Spleen (tissue), 11 donors: Measurements from ENCODE around the gene TATDN3. TPM values are rescaled to one million over a fixed set of nuclear protein-coding genes. Genes with fewer than 3 reads are reported as not detected.
"Not testable (repeated sequence)": the region's sequence is repeated elsewhere in the genome, so short reads cannot be mapped to it uniquely, and the experiment has no call there.

ENCODE experiments used
- DNase-seq: peaks from one replicate; pipeline ENCODE4 v3.0.0-alpha.2; 2020
- H3K27ac ChIP-seq, 8 donors: fragments of 200-600 bp; sonication (generic) in 7 of 8; 1 replicate in 4 of 8; 2 replicates in 4 of 8; pipeline versions ENCODE4 v1.5.0 to v1.8.0; 2016 to 2021; ENCODE audit warnings: inconsistent platforms in 4 of 8, mild to moderate bottlenecking in 4 of 8, moderate library complexity in 1 of 8
- H3K27me3 ChIP-seq, 7 donors: fragments of 200-600 bp; sonication (generic) in 6 of 7; replicated peaks in 1 of 7; 1 replicate in 4 of 7; 2 replicates in 3 of 7; pipeline versions ENCODE4 v1.5.0 to v1.8.0; 2016 to 2021; ENCODE audit warnings: inconsistent platforms in 3 of 7, mild to moderate bottlenecking in 1 of 7
- H3K36me3 ChIP-seq, 6 donors: fragments of 200-600 bp; sonication (generic) in 5 of 6; 1 replicate in 4 of 6; 2 replicates in 2 of 6; pipeline versions ENCODE4 v1.5.0 to v1.8.0; 2016 to 2021; ENCODE audit warnings: inconsistent platforms in 2 of 6
- H3K4me1 ChIP-seq, 6 donors: fragments of 200-600 bp; sonication (generic) in 5 of 6; 1 replicate in 3 of 6; 2 replicates in 3 of 6; pipeline versions ENCODE4 v1.5.0 to v1.8.0; 2016 to 2021; ENCODE audit warnings: inconsistent platforms in 3 of 6
- H3K4me3 ChIP-seq, 8 donors: fragments of 200-600 bp; sonication (generic) in 7 of 8; 1 replicate in 4 of 8; 2 replicates in 4 of 8; pipeline versions ENCODE4 v1.5.0 to v1.8.0; 2016 to 2021; ENCODE audit warnings: inconsistent platforms in 4 of 8, mild to moderate bottlenecking in 4 of 8, moderate library complexity in 2 of 8
- H3K9me3 ChIP-seq, 8 donors: fragments of 200-600 bp; sonication (generic) in 7 of 8; 1 replicate in 4 of 8; 2 replicates in 4 of 8; pipeline versions ENCODE4 v1.5.0 to v1.8.0; 2016 to 2021; ENCODE audit warnings: inconsistent platforms in 4 of 8
- POLR2A ChIP-seq, 3 donors: fragments of 450-650 bp; IDR thresholded peaks; one replicate each; pipeline ENCODE4 v1.5.1; 2017; ENCODE audit warnings: antibody characterized with exemption in 3 of 3, mild to moderate bottlenecking in 1 of 3
- POLR2AphosphoS5 ChIP-seq, 3 donors: sonication (generic); formaldehyde crosslinking; IDR thresholded peaks; one replicate each; pipeline ENCODE4 v1.5.1; 2017; ENCODE audit warnings: antibody characterized with exemption in 3 of 3
- whole genome bisulfite sequencing, 5 donors: extraction: QIAGEN DNeasy Blood & Tissue Kit in 3 of 5; methylation state at CpG; one replicate each; pipeline versions ENCODE4 v1.1.5 to v1.1.7; 2013 to 2018; 5-methylcytosine and 5-hydroxymethylcytosine counted together
- intact Hi-C: fragments of 100-400 bp; cut with DNase I; formaldehyde crosslinking; loops from one replicate; pipeline ENCODE4 v1.15.0; 2023; ENCODE audit warnings: low total_unique reads
- polyA plus RNA-seq, 3 donors: library from polyadenylated mRNA; stranded (reverse); fragments of 200-250 nt; gene quantifications; one replicate each; pipeline ENCODE4 v1.2.1, GENCODE V29; 2013
- small RNA-seq, 4 donors: library from RNA; depleted of rRNA; stranded (forward); fragments of <200 nt; gene quantifications; one replicate each; pipeline ENCODE3, GENCODE V24; 2016
- total RNA-seq, 7 donors: library from RNA; depleted of rRNA in 3 of 7; stranded (reverse); fragments of >200 nt in 3 of 7; fragmentation: NEBNext Ultra II Directional in 4 of 7; extraction: Animal tissue kit (Norgen Biotek cat#: 25700) in 4 of 7; gene quantifications; one replicate each; pipeline versions ENCODE4 v1.1.0 to v1.2.1, GENCODE V29; 2016 to 2021
- TF ChIP-seq, protein P1 (sequence below), 11 experiments: fragments of 200-600 bp in 7 of 11; fragments of 450-650 bp in 4 of 11; sonication (generic) in 4 of 11; IDR thresholded peaks in 8 of 11; conservative IDR thresholded peaks in 3 of 11; 1 replicate in 7 of 11; 2 replicates in 4 of 11; pipeline versions ENCODE4 v1.4.0 to v1.8.0; 2016 to 2021; ENCODE audit warnings: antibody characterized with exemption in 11 of 11, inconsistent platforms in 4 of 11, mild to moderate bottlenecking in 1 of 11
- donor health status: healthy with polysubstance abuse.
- donor health status: DM: no; HTN: no; CAD: no; lungs with moderate emphysema.
- donor health status: DM: no; HTN: no; CAD: no.
- donor health status: Bipolar disorder and iron deficiency.
- donor health status: healthy.
- donor health status: DM: no; HTN: no; CAD: no.
- donor health status: DM: yes; HTN: yes; CAD: no.

The TATDN3 gene
- total and polyA plus RNA-seq, 10 donors: 13.5 to 28.3 (median 20.1) TPM

DNA sequence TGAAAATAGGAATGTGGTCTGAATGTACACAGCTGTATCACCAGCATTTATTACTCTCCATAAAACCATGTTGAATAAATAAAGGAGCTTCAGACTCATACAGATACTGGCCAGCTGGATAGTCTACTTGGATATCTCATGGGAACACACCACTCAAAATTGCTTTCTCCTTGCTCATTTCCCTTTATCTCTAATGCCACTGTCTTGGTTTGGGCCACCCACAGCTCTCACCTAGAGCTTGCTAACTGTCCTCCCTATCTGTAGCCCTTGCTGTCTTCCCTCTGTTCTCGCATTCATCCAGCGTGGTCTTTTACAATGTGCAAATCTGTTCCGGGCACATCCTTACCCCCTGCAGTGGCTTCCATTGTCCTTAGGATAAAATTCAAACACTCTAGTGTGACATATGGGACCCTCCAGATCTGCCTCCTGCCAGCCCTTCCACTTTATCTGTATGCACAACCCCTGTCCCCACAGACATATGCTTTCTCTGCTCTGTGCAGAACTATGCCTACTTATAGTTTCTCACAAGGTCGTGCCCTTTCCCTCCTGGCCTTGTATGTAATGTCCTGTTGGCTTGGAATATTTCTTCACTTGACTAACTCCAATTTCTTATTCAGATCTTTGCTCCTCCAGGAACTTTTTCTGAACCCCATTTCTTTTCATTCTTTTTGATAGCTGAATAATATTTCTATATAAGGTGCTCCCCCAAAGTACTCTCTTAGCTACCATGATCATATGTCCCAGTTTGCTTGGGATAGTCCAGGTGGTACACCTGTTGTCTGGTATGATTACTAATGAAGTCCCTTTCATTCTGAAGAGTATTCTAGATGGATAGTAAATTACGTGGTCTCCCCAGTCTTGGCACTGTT lies 69.3 kb downstream of the TATDN3 start:
- peak overlapping the region in 1 of 8 donors; percentile 1 for H3K4me3 ChIP-seq
- TF ChIP-seq POLR2AphosphoS5 (IDR thresholded peaks at IDR 0.05) (no peak), POLR2A (IDR thresholded peaks at IDR 0.05) (no peak)
- TF ChIP-seq, protein P1, sequence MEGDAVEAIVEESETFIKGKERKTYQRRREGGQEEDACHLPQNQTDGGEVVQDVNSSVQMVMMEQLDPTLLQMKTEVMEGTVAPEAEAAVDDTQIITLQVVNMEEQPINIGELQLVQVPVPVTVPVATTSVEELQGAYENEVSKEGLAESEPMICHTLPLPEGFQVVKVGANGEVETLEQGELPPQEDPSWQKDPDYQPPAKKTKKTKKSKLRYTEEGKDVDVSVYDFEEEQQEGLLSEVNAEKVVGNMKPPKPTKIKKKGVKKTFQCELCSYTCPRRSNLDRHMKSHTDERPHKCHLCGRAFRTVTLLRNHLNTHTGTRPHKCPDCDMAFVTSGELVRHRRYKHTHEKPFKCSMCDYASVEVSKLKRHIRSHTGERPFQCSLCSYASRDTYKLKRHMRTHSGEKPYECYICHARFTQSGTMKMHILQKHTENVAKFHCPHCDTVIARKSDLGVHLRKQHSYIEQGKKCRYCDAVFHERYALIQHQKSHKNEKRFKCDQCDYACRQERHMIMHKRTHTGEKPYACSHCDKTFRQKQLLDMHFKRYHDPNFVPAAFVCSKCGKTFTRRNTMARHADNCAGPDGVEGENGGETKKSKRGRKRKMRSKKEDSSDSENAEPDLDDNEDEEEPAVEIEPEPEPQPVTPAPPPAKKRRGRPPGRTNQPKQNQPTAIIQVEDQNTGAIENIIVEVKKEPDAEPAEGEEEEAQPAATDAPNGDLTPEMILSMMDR (IDR thresholded peaks at IDR 0.05 in 8 of 11, conservative IDR thresholded peaks at IDR 0.05 in 3 of 11): no peak
- no peaks in the 10 kb centered on the region for H3K9me3 ChIP-seq
- WGBS, 5 donors: 76 to 88% (median 84%) methylated on average over 5 of the region's 5 CpGs
- peaks cover 16 to 71% (median 42%) of the 10 kb centered on the region in 6 donors for H3K4me1 ChIP-seq
- DNase-seq: no peak
- intact Hi-C loops: no loop called here
- H3K27ac ChIP-seq: peak overlapping the region in 1 of 8 donors; percentile 36
- no peaks in the 10 kb centered on the region for H3K27me3 ChIP-seq
- peaks cover 0 to 22% (median 5%) of the 10 kb centered on the region in 6 donors for H3K36me3 ChIP-seq

DNA sequence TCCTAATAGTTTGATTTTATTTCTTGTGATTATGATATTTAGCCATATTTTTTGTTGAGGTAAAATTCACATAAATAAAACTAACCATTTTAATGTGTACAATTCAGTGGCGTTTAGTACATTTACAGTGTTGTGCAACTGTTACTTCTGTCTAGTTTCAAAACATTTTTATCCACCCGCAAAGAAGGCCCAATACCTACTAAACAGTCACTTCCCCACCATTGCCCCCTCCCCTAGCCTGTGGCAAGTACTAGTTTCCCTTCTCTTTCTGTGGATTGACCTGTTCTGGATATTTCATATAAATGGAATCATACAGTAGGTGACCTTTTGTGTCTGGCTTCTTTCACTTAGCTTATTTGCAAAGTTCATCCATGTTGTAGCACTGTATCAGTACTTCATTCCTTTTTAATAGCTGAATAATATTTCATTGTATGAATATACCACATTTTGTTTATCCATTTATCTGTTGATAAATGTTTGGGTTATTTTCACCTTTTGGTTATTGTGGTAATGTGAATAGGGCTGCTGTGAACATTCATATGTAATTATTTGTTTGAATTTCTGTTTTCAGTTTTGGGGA lies 70.5 kb downstream of the TATDN3 start:
- TF ChIP-seq POLR2A (IDR thresholded peaks at IDR 0.05) (no peak), POLR2AphosphoS5 (IDR thresholded peaks at IDR 0.05) (no peak)
- TF ChIP-seq, protein P1 (IDR thresholded peaks at IDR 0.05 in 8 of 11, conservative IDR thresholded peaks at IDR 0.05 in 3 of 11): no peak
- Histone ChIP-seq H3K27me3 (no peaks in the 10 kb centered on the region), H3K4me3 (no peak overlapping the region), H3K9me3 (no peaks in the 10 kb centered on the region), H3K36me3 (peaks cover 0 to 35% (median 5%) of the 10 kb centered on the region in 6 donors), H3K4me1 (peaks cover 9 to 59% (median 36%) of the 10 kb centered on the region in 6 donors), H3K27ac (peak overlapping the region in 2 of 8 donors; percentile 14 to 36)
- DNase-seq: no peak
- intact Hi-C loops: no loop called here
- whole genome bisulfite sequencing, 5 donors: 39 to 92% (median 66%) methylated on average over 2 of the region's 2 CpGs

DNA sequence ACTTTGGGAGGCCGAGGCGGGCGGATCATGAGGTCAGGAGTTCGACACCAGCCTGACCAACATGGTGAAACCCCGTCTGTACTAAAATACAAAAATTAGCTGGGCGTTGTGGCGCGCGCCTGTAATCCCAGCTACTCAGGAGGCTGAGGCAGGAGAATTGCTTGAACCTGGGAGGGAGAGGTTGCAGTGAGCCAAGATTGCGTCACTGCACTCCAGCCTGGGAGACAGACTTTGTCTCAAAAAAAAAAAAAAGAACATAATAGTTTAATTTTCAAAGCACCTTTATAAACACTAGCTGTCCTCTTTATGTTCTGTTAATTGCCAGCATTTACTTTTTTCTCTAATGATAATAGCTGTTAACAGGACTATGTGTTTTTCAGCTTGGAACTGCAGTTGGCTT lies 71.7 kb downstream of the TATDN3 start:
- H3K4me1 ChIP-seq: peaks cover 7 to 55% (median 33%) of the 10 kb centered on the region in 6 donors
- H3K27me3 ChIP-seq, intact Hi-C loops, H3K9me3 ChIP-seq, H3K4me3 ChIP-seq, H3K27ac ChIP-seq, DNase-seq: not testable (repeated sequence)
- 86 to 96% (median 92%) methylated on average over 10 of the region's 10 CpGs for WGBS, 5 donors
- H3K36me3 ChIP-seq: peaks cover 0 to 46% (median 9%) of the 10 kb centered on the region in 6 donors

DNA sequence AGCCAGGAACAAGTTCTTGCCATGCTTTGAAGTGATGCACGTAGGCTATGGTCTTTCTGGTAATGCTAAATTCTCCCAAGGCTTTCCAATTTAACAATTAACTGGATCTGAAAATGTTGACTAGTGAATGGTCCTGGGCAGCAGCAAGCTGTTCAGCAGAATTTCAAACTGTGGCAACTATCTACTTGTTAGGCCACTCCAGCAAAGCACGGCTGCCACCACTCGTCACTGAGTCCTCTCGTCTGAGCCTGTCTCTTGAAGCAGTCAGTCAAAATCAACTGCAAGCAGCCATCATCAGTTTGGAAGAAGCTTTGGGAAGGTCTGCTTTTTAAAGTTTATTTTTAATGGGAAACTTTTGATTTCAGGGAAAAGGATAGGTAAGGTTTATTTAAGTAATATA lies 72.5 kb downstream of the TATDN3 start:
- no peaks in the 10 kb centered on the region for H3K27me3 ChIP-seq
- 92 to 96% (median 94%) methylated on average over 4 of the region's 4 CpGs for WGBS, 5 donors
- H3K9me3 ChIP-seq: no peaks in the 10 kb centered on the region
- DNase-seq: no peak
- H3K36me3 ChIP-seq: peaks cover 0 to 54% (median 9%) of the 10 kb centered on the region in 6 donors
- no peak overlapping the region for H3K4me3 ChIP-seq
- peaks cover 3 to 47% (median 27%) of the 10 kb centered on the region in 6 donors for H3K4me1 ChIP-seq
- no peak for TF ChIP-seq POLR2A (IDR thresholded peaks at IDR 0.05)
- intact Hi-C loops: no loop called here
- H3K27ac ChIP-seq: no peak overlapping the region

Small RNA genes lying within 50 kb of the gene (small RNA-seq; reads per million reads assigned to genes)
- gene AC104333.1 (0 reads per million in 4 donors), gene AC104333.2 (0 reads per million in 4 donors)

Other genes with a start within 250 kb of the TATDN3 start
- 10 to 100 TPM in 3 of 7 donors, 1 to 10 TPM in 4; 1.4 to 31.8 (median 8.3) TPM for gene ATF3, start 183.1 kb upstream of the TATDN3 start, total RNA-seq
- 10 to 100 TPM in 1 of 3 donors, 1 to 10 TPM in 2; 2.4 to 10.7 (median 4.5) TPM for gene ATF3, start 183.1 kb upstream of the TATDN3 start, polyA plus RNA-seq
- 10 to 100 TPM; 10.8 to 34.0 (median 14.1) TPM for gene BATF3, start 92.1 kb upstream of the TATDN3 start, total RNA-seq
- gene BATF3, start 92.1 kb upstream of the TATDN3 start, polyA plus RNA-seq: 10 to 100 TPM; 11.3 to 23.3 (median 12.3) TPM
- gene NSL1, start 117 bp upstream of the TATDN3 start, total RNA-seq: 10 to 100 TPM; 30.6 to 92.3 (median 41.8) TPM
- 10 to 100 TPM; 16.4 to 33.6 (median 22.1) TPM for gene NSL1, start 117 bp upstream of the TATDN3 start, polyA plus RNA-seq
- under 1 TPM in 1 of 7 donors, not detected in 6; 0.83 TPM for gene SPATA45, start 55.8 kb downstream of the TATDN3 start, total RNA-seq
- gene SPATA45, start 55.8 kb downstream of the TATDN3 start, polyA plus RNA-seq: under 1 TPM in 1 of 3 donors, not detected in 2; 0.38 TPM
- gene FLVCR1, start 66.4 kb downstream of the TATDN3 start, total RNA-seq: 10 to 100 TPM in 1 of 7 donors, 1 to 10 TPM in 6; 7.3 to 10.7 (median 9.0) TPM
- 1 to 10 TPM; 3.6 to 4.8 (median 4.0) TPM for gene FLVCR1, start 66.4 kb downstream of the TATDN3 start, polyA plus RNA-seq
- gene VASH2, start 158.6 kb downstream of the TATDN3 start, total RNA-seq: 1 to 10 TPM in 5 of 7 donors, under 1 TPM in 2; 0.43 to 2.6 (median 1.2) TPM
- gene VASH2, start 158.6 kb downstream of the TATDN3 start, polyA plus RNA-seq: under 1 TPM; 0.33 to 0.52 (median 0.35) TPM
- 10 to 100 TPM; 34.6 to 96.8 (median 55.9) TPM for gene ANGEL2, start 224.0 kb downstream of the TATDN3 start, total RNA-seq
- 10 to 100 TPM; 18.3 to 29.4 (median 20.3) TPM for gene ANGEL2, start 224.0 kb downstream of the TATDN3 start, polyA plus RNA-seq